GM18502 (cell line): Measurements from ENCODE around the gene HAT1.

Experiments used
- ATAC-seq: cut with Tn5 transposase; IDR thresholded peaks from one replicate; pipeline ENCODE4 v1.9.1; 2021; ENCODE audit warnings: mild to moderate bottlenecking; ENCODE audit not compliant: unreplicated experiment, poor library complexity

The HAT1 gene

DNA sequence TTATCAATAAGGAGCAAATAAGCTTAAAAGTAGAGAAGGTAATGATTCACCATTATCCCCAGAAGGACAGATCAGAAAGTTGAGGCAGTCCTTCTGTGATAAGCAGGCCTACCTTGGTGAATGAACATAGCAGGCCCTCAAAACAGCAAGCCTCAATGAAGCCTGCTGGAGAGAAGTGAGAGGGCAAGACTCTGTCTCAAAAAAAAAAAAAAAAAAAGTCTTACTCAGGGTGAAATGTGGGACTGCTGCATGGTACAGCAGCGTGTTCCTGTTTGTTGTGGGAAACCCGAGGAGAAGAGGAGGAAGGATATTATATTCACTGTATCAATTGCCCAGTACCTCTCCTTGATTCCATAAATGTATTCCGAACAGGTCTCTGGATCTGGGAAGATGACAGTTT lies 8.7 kb upstream of the HAT1 start:
- ATAC-seq, result no peak

GRCh38 chr2:171919453-171919852 lies 2.8 kb upstream of the HAT1 start:
- no peak for ATAC-seq

GRCh38 chr2:171921970-171922229 lies 361 bp upstream of the HAT1 start:
- ATAC-seq, result no peak

DNA sequence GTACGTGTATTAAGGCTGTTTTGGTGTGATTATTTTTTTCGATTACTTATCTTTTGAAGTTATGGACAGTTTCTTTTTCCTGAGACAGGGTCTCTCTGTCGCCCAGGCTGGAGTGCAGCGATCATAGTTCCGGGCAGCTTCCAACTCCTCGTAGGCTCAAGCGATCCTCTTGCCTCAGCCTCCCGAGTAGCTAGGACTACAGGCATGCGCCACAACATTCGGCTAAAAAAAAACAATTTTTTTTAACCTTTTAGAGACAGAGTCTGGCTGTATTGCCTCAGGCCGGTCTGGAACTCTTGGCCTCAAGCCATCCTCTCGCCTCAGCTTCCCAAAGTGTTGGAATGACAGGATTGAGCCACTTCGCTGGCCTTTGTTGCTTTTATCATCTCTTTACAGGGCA lies 945 bp downstream of the HAT1 start:
- no peak for ATAC-seq

DNA sequence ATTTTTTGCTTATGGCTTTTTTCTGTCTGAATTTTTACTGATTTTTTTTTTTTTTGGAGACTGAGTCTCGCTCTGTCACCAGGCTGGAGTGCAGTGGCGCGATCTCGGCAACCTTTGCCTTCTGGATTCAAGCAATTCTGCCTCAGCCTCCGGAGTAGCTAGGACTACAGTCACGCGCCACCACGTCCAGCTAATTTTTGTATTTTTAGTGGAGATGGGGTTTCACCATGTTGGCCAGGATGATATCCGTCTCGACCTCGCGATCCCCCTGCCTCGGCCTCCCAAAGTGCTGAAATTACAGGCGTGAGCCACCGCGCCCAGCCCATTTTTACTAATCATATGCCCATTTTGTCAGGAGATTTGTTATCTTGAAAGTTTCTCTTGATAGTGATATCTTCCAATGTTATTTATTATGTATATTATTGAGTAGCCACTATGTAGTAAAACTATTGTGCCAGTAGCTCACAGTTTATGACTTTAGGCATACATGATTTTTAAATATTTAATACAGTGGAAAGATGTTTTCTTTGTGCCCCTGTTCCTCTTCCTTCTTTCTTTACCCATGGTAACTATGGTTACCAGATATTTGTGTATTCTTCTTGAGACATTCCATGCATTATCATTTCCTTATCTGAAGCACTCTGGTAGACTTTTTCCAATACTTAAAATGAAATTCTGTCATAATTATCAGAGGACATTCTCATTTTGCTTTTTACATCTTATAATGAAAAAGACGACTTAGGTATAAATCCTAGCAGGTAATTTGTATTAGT lies 2.1 kb downstream of the HAT1 start:
- no peak for ATAC-seq

GRCh38 chr2:171930385-171930784 lies 8.1 kb downstream of the HAT1 start:
- ATAC-seq, result no peak

GRCh38 chr2:171939058-171939742 lies 16.9 kb downstream of the HAT1 start:
- no peak for ATAC-seq

DNA sequence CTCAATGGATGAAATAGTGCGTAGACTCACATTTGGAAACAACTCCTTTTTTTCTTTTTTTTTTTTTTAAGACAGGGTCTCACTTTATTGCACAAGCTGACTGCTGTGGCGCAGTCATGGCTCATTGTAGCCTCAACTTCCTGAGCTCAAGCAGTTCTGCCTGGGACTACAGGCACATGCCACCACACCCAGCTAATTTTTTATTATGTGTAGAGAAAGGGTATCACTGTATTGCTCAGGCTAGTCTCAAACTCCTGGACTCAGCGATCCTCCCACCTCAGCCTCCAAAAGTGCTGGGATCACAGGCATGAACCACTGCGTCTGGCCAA lies 17.4 kb downstream of the HAT1 start:
- ATAC-seq, result no peak

DNA sequence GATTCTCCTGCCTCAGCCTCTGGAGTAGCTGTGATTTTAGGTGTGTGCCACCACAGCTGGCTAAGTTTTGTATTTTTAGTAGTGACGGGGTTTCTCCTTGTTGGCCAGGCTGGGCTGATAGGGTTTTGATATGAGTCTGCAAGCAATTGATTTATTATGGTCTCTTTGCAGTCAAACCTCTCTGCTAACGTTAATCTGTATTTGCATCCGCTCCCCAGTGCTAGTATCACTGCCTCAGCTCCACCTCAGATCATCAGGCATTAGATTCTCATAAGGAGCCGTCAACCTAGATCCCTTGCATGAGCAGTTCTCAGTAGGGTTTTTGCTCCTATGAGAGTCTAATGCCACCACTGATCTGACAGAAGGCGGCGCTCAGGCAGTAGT lies 19.0 kb downstream of the HAT1 start:
- ATAC-seq, result no peak

DNA sequence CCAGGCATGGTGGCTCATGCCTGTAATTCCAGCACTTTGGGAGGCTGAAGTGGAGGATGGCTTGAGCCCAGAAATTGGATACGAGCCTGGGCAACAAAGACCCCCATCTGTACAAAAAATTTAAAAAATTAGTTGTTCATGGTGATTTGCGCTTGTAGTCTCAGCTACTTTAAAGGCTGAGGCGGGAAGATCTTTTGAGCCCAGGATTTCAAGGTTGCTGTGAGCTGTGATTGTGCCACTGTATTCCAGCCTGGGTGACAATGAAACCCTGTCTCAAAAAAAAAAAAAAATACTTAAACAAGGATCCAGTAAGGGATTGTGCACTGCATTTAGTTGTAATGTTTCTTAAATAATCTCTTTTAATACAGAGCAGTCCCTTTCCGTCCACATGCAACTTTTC lies 21.6 kb downstream of the HAT1 start:
- no peak for ATAC-seq

GRCh38 chr2:171952276-171952675 lies 30.0 kb downstream of the HAT1 start:
- ATAC-seq, result no peak

DNA sequence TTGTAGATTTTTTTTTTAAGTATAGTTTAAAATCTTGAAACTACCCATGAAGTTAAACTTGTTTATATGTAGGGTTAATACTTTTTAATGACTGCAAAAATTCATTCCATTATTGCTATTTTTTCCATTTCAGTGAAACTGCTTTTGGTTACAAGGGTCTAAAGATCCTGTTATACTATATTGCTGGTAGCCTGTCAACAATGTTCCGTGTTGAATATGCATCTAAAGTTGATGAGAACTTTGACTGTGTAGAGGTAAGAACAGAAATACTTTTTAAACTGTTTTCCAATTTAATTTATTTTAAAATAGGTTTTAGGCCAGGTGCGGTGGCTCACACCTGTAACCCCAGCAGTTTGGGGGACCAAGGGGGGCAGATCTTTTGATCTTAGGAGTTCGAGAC lies 30.5 kb downstream of the HAT1 start:
- ATAC-seq, result no peak

- no peak for ATAC-seq
Measured at GRCh38 chr2:171956135-171956825, 34.0 kb downstream of the HAT1 start.

GRCh38 chr2:171957061-171957460 lies 34.8 kb downstream of the HAT1 start:
- ATAC-seq, result no peak

DNA sequence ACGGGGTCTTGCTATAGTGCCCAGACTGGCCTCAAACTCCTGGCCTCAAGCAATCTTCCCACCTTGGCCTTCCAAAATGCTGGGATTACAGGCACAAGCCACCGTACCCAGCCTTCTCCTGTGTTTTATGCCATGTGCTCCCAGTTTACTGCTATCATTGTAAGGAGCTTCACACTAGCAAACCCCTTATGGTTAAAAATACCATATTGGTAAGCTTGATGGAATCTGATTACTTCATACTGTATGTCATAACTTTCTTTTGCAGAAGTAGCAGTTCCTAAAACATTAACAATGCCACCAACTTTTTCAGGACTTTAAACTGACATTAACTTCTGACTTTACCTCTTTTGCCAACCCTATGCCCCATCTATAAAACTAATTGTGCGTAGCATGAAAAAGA lies 36.2 kb downstream of the HAT1 start:
- no peak for ATAC-seq

DNA sequence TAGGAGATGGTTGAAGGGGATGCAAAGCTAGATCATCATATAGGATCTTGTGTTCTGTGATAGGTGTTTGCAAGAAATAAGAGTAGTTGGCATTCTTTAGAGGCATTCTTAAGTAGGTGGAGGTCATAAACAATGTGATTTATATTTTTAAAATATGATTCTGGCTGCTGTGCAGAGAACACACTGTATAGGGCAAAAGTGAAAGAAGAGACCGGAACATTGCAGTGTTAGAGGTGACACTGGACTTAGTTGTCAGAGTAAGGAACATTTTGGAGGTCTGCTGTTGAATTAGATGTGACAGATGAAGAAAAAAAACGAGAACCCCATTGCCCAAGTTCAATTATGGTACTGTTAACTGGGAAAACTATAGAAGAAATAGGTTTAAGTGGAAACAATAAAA lies 37.7 kb downstream of the HAT1 start:
- ATAC-seq, result no peak

DNA sequence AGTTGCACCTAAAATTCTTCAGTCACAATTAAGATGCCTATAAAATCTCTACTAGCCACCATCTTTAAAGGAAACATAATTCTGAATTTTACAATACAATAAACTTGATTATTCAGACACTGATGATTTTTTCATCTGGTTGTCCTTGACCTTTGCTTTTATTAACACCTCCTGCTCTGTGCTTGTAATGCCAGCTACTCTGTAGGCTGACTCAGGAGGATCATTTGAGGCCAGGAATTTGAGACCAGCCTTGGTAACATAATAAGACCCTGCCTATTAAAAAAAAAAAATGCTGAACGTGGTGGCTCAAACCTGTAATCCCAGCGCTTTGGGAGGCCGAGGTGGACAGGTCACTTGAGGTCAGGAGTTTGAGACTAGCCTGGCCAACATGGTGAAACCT lies 38.3 kb downstream of the HAT1 start:
- ATAC-seq, result no peak

GRCh38 chr2:171963198-171963597 lies 40.9 kb downstream of the HAT1 start:
- ATAC-seq, result no peak

DNA sequence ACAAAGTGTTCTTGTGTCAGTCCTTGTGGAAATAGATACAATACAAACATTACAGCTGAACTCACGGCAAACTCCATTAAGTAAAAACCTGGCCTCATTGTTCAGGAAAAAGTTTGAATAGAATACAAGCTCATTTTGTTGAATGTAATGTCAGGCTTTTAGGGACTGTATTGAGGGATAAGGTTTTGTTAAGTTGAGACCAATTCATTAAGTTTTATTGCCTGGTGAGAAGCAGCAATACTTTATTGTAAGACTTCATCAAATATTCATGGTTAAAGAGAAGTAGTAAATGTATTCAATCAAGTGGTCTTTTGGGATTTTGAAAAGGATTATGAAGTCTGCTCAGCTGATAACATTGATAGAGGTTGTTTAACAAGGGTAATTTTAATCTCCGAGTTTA lies 42.0 kb downstream of the HAT1 start:
- ATAC-seq, result no peak

DNA sequence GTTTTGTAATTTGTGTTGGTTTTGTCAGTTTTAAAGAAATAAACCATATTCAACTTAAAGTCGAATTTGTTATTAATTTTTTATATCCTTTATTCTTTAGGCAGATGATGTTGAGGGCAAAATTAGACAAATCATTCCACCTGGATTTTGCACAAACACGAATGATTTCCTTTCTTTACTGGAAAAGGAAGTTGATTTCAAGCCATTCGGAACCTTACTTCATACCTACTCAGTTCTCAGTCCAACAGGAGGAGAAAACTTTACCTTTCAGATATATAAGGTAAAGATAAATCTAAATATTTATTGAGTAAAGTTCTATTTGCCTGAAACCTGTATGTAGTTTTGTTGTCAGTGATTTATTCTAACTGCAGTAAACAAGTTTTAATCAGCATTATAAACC lies 43.0 kb downstream of the HAT1 start:
- no peak for ATAC-seq

DNA sequence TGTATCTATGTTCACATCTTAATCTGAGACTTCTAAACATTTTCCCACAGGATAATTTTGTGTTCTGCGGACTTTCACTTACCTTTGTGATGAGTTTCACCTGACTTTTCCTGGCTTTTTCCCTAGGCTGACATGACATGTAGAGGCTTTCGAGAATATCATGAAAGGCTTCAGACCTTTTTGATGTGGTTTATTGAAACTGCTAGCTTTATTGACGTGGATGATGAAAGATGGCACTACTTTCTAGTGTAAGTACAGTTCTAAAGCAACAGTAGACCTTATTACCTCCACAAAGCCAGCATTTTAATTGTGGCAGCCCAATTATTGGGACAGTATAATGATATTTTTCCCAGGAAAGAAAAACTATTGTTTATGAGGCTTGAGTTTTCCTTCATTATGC lies 43.4 kb downstream of the HAT1 start:
- no peak for ATAC-seq

- no peak for ATAC-seq
Measured at GRCh38 chr2:171966235-171966634, 44.0 kb downstream of the HAT1 start.
